Gastroesophageal sphincter (tissue), 4 donors: ENCODE results near the gene HLA-DMA. TPM values are rescaled to one million over a fixed set of nuclear protein-coding genes. Genes with fewer than 3 reads are reported as not detected.
A peak's percentile ranks its signal among the peaks of the same experiment; 100 is the strongest.

Experiments
- ATAC-seq: fragments of 150-250 bp; one replicate; pipeline ENCODE4 v1.9.1; 2016; ENCODE audit warnings: mild to moderate bottlenecking, moderate library complexity
- H3K27ac ChIP-seq, 4 donors: fragments of 200-600 bp; sonication (generic) in 3 of 4; 1 replicate in 3 of 4; 2 replicates in 1 of 4; pipeline ENCODE4 v1.5.1; 2016 to 2019
- H3K27me3 ChIP-seq: fragments of 200-600 bp; sonication (generic); one replicate; pipeline ENCODE4 v1.5.1; 2019
- H3K36me3 ChIP-seq, 2 donors: fragments of 200-600 bp; sonication (generic); one replicate each; pipeline ENCODE4 v1.5.1; 2019; ENCODE audit warnings: control low read depth in 1 of 2
- H3K4me1 ChIP-seq, 3 donors: fragments of 200-600 bp; sonication (generic); 1 replicate in 2 of 3; 2 replicates in 1 of 3; pipeline ENCODE4 v1.5.1; 2016 to 2019; ENCODE audit warnings: control low read depth in 2 of 3
- H3K4me3 ChIP-seq, 2 donors: fragments of 200-600 bp; sonication (generic); one replicate each; pipeline ENCODE4 v1.5.1; 2019; ENCODE audit warnings: mild to moderate bottlenecking in 1 of 2, moderate library complexity in 1 of 2
- H3K9me3 ChIP-seq, 3 donors: fragments of 200-600 bp; sonication (generic); one replicate each; pipeline ENCODE4 v1.5.1; 2017 to 2019; ENCODE audit warnings: control low read depth in 2 of 3
- CTCF ChIP-seq, 4 experiments: fragments of 200-600 bp in 2 of 4; fragments of 450-650 bp in 2 of 4; sonication (generic) in 1 of 4; IDR thresholded peaks; one replicate each; pipeline ENCODE4 v1.5.1; 2017 to 2019; ENCODE audit warnings: antibody characterized with exemption in 4 of 4, mild to moderate bottlenecking in 2 of 4, moderate library complexity in 2 of 4
- EP300 ChIP-seq: sonication (generic); formaldehyde crosslinking; IDR thresholded peaks from one replicate; pipeline ENCODE4 v1.6.1; 2017; ENCODE audit warnings: antibody characterized with exemption, mild to moderate bottlenecking
- POLR2A ChIP-seq, 2 donors: fragments of 450-650 bp; IDR thresholded peaks; one replicate each; pipeline ENCODE4 v1.6.1; 2017; ENCODE audit warnings: antibody characterized with exemption in 2 of 2, mild to moderate bottlenecking in 2 of 2, moderate library complexity in 1 of 2
- POLR2AphosphoS5 ChIP-seq: sonication (generic); formaldehyde crosslinking; IDR thresholded peaks from one replicate; pipeline ENCODE4 v1.6.1; 2017; ENCODE audit warnings: antibody characterized with exemption
- WGBS, 2 donors: methylation state at CpG; one replicate each; pipeline ENCODE4 v1.1.5; 2018; ENCODE audit warnings: low coverage in 1 of 2; 5-methylcytosine and 5-hydroxymethylcytosine counted together
- total RNA-seq, 4 donors: library from RNA; depleted of rRNA; stranded (reverse); fragments of >200 nt; gene quantifications; one replicate each; pipeline ENCODE4 v1.1.0, GENCODE V29; 2016

HLA-DMA gene
- total RNA-seq, 4 donors from 2014 or later = 5.8 to 43.8 (median 15.8) TPM

GRCh38 chr6:32953775-32954174 is 878 bp upstream of the HLA-DMA start:
- Histone ChIP-seq H3K9me3 (no peaks in the 10 kb centered on the region), H3K4me3 (no peak overlapping the region), H3K4me1 (peaks cover 0 to 19% (median 0%) of the 10 kb centered on the region in 3 donors), H3K27me3 (no peaks in the 10 kb centered on the region), H3K27ac (peak overlapping the region in 3 of 4 donors; percentile 76 to 94 (median 82)), H3K36me3 (no peaks in the 10 kb centered on the region)
- TF ChIP-seq EP300 (no peak), CTCF (IDR thresholded peaks at IDR 0.05) (no peak), POLR2AphosphoS5 (no peak), POLR2A (IDR thresholded peaks at IDR 0.05) (no peak)
- WGBS, 2 donors = 72 to 81% methylated on average over 3 to 4 of the region's 4 CpGs
- ATAC-seq = no peak

GRCh38 chr6:32950449-32950848 is 2.4 kb downstream of the HLA-DMA start:
- Histone ChIP-seq H3K36me3 (no peaks in the 10 kb centered on the region), H3K27ac (no peak overlapping the region), H3K4me1 (peaks cover 0 to 19% (median 0%) of the 10 kb centered on the region in 3 donors), H3K4me3 (no peak overlapping the region), H3K27me3 (peaks cover under 1% of the 10 kb centered on the region), H3K9me3 (peaks cover 0 to 8% (median 0%) of the 10 kb centered on the region in 3 donors)
- no peak for ATAC-seq
- 67 to 82% methylated on average over 3 to 4 of the region's 8 CpGs for WGBS, 2 donors
- TF ChIP-seq POLR2A (IDR thresholded peaks at IDR 0.05) = no peak
- TF ChIP-seq CTCF (IDR thresholded peaks at IDR 0.05) = no peak
- no peak for TF ChIP-seq EP300
- TF ChIP-seq POLR2AphosphoS5 = no peak

GRCh38 chr6:32950010-32950409 is 2.9 kb downstream of the HLA-DMA start:
- no peak for ATAC-seq
- H3K4me3 ChIP-seq = no peak overlapping the region
- TF ChIP-seq POLR2AphosphoS5 (no peak), POLR2A (IDR thresholded peaks at IDR 0.05) (no peak), EP300 (no peak), CTCF (IDR thresholded peaks at IDR 0.05) (no peak)
- no peak overlapping the region for H3K27ac ChIP-seq
- peaks cover 4% of the 10 kb centered on the region for H3K27me3 ChIP-seq
- peaks cover 0 to 8% (median 0%) of the 10 kb centered on the region in 3 donors for H3K9me3 ChIP-seq
- peaks cover 0 to 19% (median 0%) of the 10 kb centered on the region in 3 donors for H3K4me1 ChIP-seq
- WGBS, 2 donors = 75 to 94% methylated on average over 3 of the region's 3 CpGs
- H3K36me3 ChIP-seq = no peaks in the 10 kb centered on the region

- Histone ChIP-seq H3K4me3 (no peak overlapping the region), H3K36me3 (no peaks in the 10 kb centered on the region), H3K9me3 (peaks cover 0 to 8% (median 0%) of the 10 kb centered on the region in 3 donors), H3K27ac (no peak overlapping the region), H3K4me1 (peaks cover 0 to 19% (median 0%) of the 10 kb centered on the region in 3 donors), H3K27me3 (peaks cover 4% of the 10 kb centered on the region)
- TF ChIP-seq POLR2AphosphoS5 (no peak), CTCF (IDR thresholded peaks at IDR 0.05) (no peak), POLR2A (IDR thresholded peaks at IDR 0.05) (no peak), EP300 (no peak)
- ATAC-seq = no peak
- 76 to 92% methylated on average over 2 to 3 of the region's 9 CpGs for whole genome bisulfite sequencing, 2 donors
Measured at GRCh38 chr6:32949113-32949512, 3.8 kb downstream of the HLA-DMA start.
